ENCODE results near the gene CRB1. TPM values are rescaled to one million over a fixed set of nuclear protein-coding genes. Genes with fewer than 3 reads are reported as not detected.

The CRB1 gene
- polyA plus RNA-seq, 3 donors, result not detected

DNA sequence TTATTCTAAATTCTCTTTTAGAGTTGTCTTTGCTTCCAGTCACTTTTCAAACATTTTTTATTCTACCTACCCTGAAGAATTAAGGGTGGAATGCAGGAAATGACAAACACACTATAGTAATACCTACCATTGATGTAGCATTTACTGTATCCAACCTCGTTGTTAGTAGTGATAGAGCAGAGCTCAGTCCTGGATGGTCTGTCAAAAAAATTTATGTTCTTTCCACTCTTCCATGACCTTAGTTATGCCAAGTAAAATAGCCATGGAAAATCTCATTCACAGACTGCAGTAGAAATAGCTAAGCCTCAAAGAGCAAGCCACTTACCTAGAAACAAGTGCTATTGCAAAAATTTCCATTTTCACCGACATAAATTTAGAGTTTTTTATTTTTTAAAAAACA, 74.6 kb downstream of the CRB1 start:
- H3K4me1 Mint-ChIP-seq, result peaks cover 4% of the 10 kb centered on the region
- Histone ChIP-seq H2AFZ (ENCODE audit: insufficient read depth, low read depth, low read length, poor library complexity, severe bottlenecking) (no peak overlapping the region), H3K27ac (ENCODE audit: low read depth in 1 of 2, low read length in 2 of 2) (no peak overlapping the region), H3K4me2 (replicated peaks; ENCODE audit: extremely low read depth, low read length, poor library complexity, severe bottlenecking) (no peak overlapping the region), H3K36me3 (replicated peaks in 1 of 2; ENCODE audit: control insufficient read depth in 1 of 2, insufficient read depth in 2 of 2, low read length in 2 of 2) (no peaks in the 10 kb centered on the region), H3K9ac (ENCODE audit: insufficient read depth, low read length, poor library complexity, severe bottlenecking) (no peak overlapping the region), H3K27me3 (ENCODE audit: control insufficient read depth in 2 of 2, insufficient read depth in 2 of 2, low read length in 2 of 2) (no peaks in the 10 kb centered on the region), H3K4me3 (replicated peaks in 1 of 3; ENCODE audit: low read depth in 2 of 3, low read length in 3 of 3) (no peak overlapping the region), H3K9me3 (replicated peaks in 1 of 2; ENCODE audit: control insufficient read depth in 1 of 2, insufficient read depth in 1 of 2, low read length in 2 of 2) (no peaks in the 10 kb centered on the region), H4K20me1 (ENCODE audit: insufficient read depth, low read length) (no peaks in the 10 kb centered on the region), H3K79me2 (ENCODE audit: insufficient read depth, low read length) (no peaks in the 10 kb centered on the region), H3K4me1 (ENCODE audit: control insufficient read depth in 1 of 2, insufficient read depth in 2 of 2, low read length in 2 of 2) (no peaks in the 10 kb centered on the region)
- peaks cover 0 to 2% (median 0%) of the 10 kb centered on the region in 3 donors for H3K27me3 Mint-ChIP-seq (ENCODE audit: low read depth in 3 of 3)
- intact Hi-C loops (cut with micrococcal nuclease), result no loop called here
- no peak for TF ChIP-seq CTCF (IDR thresholded peaks at IDR 0.05)
- WGBS (ENCODE audit: insufficient coverage), result no CpG with 5 or more reads among the region's 2 CpGs
- no peak overlapping the region for H3K4me3 Mint-ChIP-seq
- DNase-seq, result no peak
- H3K9me3 Mint-ChIP-seq, result peaks cover 0 to 2% (median 0%) of the 10 kb centered on the region in 7 donors
- no peak overlapping the region for H3K27ac Mint-ChIP-seq
- no peaks in the 10 kb centered on the region for H3K36me3 Mint-ChIP-seq

DNA sequence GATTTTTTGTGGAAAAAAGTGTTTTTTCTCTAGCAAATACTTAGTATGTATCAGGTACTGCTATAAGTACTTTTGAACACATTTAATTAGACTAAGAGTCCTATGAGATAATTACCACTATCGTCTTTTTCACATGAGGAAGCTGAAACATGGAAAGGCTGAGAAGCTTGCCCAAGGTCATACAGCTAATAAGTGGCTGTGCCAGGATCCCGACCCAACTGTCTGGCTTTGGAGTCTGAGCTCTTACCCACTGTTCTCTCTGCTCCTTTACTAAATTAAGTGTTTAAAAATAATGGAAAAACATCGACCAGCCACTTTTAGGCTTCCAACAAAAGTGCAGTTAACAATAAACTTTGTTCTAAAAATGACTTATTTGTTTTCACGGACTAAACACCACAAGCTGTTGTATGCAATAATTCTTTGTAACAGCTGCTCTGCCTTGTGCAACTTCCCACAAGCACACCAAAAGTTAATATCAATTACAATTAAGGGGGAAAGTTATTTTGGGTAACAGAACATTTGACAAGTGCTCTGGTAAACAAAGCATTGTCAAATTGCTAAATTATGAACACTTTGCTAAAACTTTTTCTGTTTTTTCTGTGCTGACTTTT, 75.7 kb downstream of the CRB1 start:
- Histone ChIP-seq H2AFZ (ENCODE audit: insufficient read depth, low read depth, low read length, poor library complexity, severe bottlenecking) (no peak overlapping the region), H3K79me2 (ENCODE audit: insufficient read depth, low read length) (no peaks in the 10 kb centered on the region), H3K36me3 (replicated peaks in 1 of 2; ENCODE audit: control insufficient read depth in 1 of 2, insufficient read depth in 2 of 2, low read length in 2 of 2) (no peaks in the 10 kb centered on the region), H3K9ac (ENCODE audit: insufficient read depth, low read length, poor library complexity, severe bottlenecking) (no peak overlapping the region), H3K4me2 (replicated peaks; ENCODE audit: extremely low read depth, low read length, poor library complexity, severe bottlenecking) (no peak overlapping the region), H3K9me3 (replicated peaks in 1 of 2; ENCODE audit: control insufficient read depth in 1 of 2, insufficient read depth in 1 of 2, low read length in 2 of 2) (no peaks in the 10 kb centered on the region), H3K27ac (ENCODE audit: low read depth in 1 of 2, low read length in 2 of 2) (no peak overlapping the region), H3K27me3 (ENCODE audit: control insufficient read depth in 2 of 2, insufficient read depth in 2 of 2, low read length in 2 of 2) (no peaks in the 10 kb centered on the region), H3K4me3 (replicated peaks in 1 of 3; ENCODE audit: low read depth in 2 of 3, low read length in 3 of 3) (no peak overlapping the region), H4K20me1 (ENCODE audit: insufficient read depth, low read length) (no peaks in the 10 kb centered on the region), H3K4me1 (ENCODE audit: control insufficient read depth in 1 of 2, insufficient read depth in 2 of 2, low read length in 2 of 2) (no peaks in the 10 kb centered on the region)
- TF ChIP-seq CTCF (IDR thresholded peaks at IDR 0.05), result no peak
- Mint-ChIP-seq H3K27me3 (ENCODE audit: low read depth in 3 of 3) (peaks cover 0 to 2% (median 0%) of the 10 kb centered on the region in 3 donors), H3K9me3 (peaks cover 0 to 2% (median 0%) of the 10 kb centered on the region in 7 donors), H3K36me3 (no peaks in the 10 kb centered on the region), H3K4me3 (peak overlapping the region in 1 of 2 donors; percentile 74), H3K4me1 (peaks cover 4% of the 10 kb centered on the region), H3K27ac (no peak overlapping the region)
- no CpG with 5 or more reads among the region's 4 CpGs for WGBS (ENCODE audit: insufficient coverage)
- no peak for DNase-seq
- intact Hi-C loops (cut with micrococcal nuclease), result no loop called here

Data from CD14-positive monocyte (primary cell).